GM12801 (cell line): ENCODE data around the gene MAN2B2.

Experiments used
- CTCF ChIP-seq: IDR thresholded peaks from one replicate; pipeline ENCODE4 v1.5.1; 2011; ENCODE audit warnings: control low read depth; ENCODE audit not compliant: insufficient read length; ENCODE audit errors: extremely low read depth

The MAN2B2 gene

GRCh38 chr4:6535706-6536105 is 39.3 kb upstream of the MAN2B2 start:
- no peak for TF ChIP-seq CTCF

GRCh38 chr4:6538111-6538510 is 36.9 kb upstream of the MAN2B2 start:
- no peak for TF ChIP-seq CTCF

GRCh38 chr4:6538575-6538974 is 36.4 kb upstream of the MAN2B2 start:
- TF ChIP-seq CTCF: no peak

GRCh38 chr4:6539009-6539764 is 35.8 kb upstream of the MAN2B2 start:
- no peak for TF ChIP-seq CTCF

GRCh38 chr4:6540879-6541278 is 34.1 kb upstream of the MAN2B2 start:
- TF ChIP-seq CTCF: no peak

- no peak for TF ChIP-seq CTCF
These were observed 33.2 kb upstream of the MAN2B2 start for GRCh38 chr4:6541789-6542188.

- TF ChIP-seq CTCF: no peak
These were observed 32.0 kb upstream of the MAN2B2 start for GRCh38 chr4:6542951-6543350.
